RPMI8226 (cell line): ENCODE results near the gene NHP2.

Experiments used
- DNase-seq: peaks from one replicate; pipeline ENCODE4 v3.0.0-alpha.2; 2015

Gene NHP2

GRCh38 chr5:178129296-178129695 is 24.4 kb downstream of the NHP2 start:
- DNase-seq = no peak

GRCh38 chr5:178127300-178128009 is 26.2 kb downstream of the NHP2 start:
- peak; percentile 39 for DNase-seq

GRCh38 chr5:178126556-178126955 is 27.1 kb downstream of the NHP2 start:
- no peak for DNase-seq

- no peak for DNase-seq
Observed at GRCh38 chr5:178125253-178125906, 28.3 kb downstream of the NHP2 start.

- no peak for DNase-seq
Observed at GRCh38 chr5:178123966-178124925, 29.4 kb downstream of the NHP2 start.

- DNase-seq = no peak
Observed at GRCh38 chr5:178123094-178123965, 30.4 kb downstream of the NHP2 start.

GRCh38 chr5:178122346-178122745 is 31.3 kb downstream of the NHP2 start:
- no peak for DNase-seq

- DNase-seq = peak; percentile 84
Observed at GRCh38 chr5:178121391-178122276, 32.1 kb downstream of the NHP2 start.

GRCh38 chr5:178120607-178121357 is 32.9 kb downstream of the NHP2 start:
- DNase-seq = peak; percentile 99

- DNase-seq = no peak
Observed at GRCh38 chr5:178119915-178120606, 33.6 kb downstream of the NHP2 start.

GRCh38 chr5:178117923-178118701 is 35.6 kb downstream of the NHP2 start:
- DNase-seq = no peak

- peak; percentile 26 for DNase-seq
Observed at GRCh38 chr5:178116143-178116885, 37.4 kb downstream of the NHP2 start.

- DNase-seq = no peak
Observed at GRCh38 chr5:178115814-178116142, 37.9 kb downstream of the NHP2 start.

GRCh38 chr5:178115136-178115813 is 38.4 kb downstream of the NHP2 start:
- DNase-seq = no peak

GRCh38 chr5:178114325-178115135 is 39.2 kb downstream of the NHP2 start:
- DNase-seq = peak; percentile 68

GRCh38 chr5:178113841-178114324 is 39.8 kb downstream of the NHP2 start:
- DNase-seq = peak; percentile 40
